ENCODE results near the gene PI4KA. TPM values are rescaled to one million over a fixed set of nuclear protein-coding genes. Genes with fewer than 3 reads are reported as not detected.
"Not testable (repeated sequence)": the region's sequence is repeated elsewhere in the genome, so short reads cannot be mapped to it uniquely, and the experiment has no call there.

Gene PI4KA
- total RNA-seq, 1 donor from 2014 or later: 21.2 TPM

DNA sequence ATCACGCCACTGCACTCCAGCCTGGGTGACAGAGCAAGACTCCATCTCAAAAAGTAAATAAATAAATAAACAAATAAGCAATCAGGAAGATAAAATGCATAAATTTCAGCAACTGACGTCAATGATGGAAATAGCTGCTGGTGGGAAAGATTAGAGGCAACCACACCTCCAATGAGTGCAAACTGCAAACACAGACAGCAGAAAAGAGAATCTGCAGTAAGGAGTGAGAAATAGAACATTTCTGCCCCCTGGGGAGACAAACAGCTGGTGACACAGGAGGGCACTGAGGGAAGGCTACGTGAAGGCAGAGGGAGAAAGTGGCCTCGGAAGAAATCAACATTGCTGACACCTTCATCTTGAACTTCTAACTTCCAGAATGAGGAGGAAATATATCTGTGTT, 6.5 kb downstream of the PI4KA start:
- no peak for DNase-seq (ENCODE audit: low spot score)

DNA sequence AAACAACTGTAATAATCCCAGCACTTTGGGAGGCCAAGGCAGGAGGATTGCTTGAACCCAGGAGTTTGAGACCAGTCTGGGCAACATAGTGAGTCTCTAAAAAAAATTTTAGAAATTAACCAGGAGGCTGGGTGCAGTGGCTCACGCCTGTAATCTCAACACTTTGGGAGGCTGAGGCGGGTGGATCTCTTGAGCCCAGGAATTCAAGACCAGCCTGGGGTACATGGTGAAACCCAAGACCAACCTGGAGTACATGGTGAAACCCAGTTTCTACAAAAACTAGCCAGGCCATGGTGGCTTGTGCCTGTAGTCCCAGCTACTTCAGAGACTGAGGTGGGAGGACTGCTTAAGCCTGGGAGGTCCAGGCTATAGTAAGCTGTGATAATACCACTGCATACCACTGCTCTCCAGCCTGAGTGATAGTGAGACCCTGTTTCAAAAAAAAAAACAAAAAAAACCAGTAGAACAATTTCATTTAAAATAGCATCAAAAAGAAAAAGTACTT, 11.2 kb downstream of the PI4KA start:
- DNase-seq (ENCODE audit: low spot score): no peak

DNA sequence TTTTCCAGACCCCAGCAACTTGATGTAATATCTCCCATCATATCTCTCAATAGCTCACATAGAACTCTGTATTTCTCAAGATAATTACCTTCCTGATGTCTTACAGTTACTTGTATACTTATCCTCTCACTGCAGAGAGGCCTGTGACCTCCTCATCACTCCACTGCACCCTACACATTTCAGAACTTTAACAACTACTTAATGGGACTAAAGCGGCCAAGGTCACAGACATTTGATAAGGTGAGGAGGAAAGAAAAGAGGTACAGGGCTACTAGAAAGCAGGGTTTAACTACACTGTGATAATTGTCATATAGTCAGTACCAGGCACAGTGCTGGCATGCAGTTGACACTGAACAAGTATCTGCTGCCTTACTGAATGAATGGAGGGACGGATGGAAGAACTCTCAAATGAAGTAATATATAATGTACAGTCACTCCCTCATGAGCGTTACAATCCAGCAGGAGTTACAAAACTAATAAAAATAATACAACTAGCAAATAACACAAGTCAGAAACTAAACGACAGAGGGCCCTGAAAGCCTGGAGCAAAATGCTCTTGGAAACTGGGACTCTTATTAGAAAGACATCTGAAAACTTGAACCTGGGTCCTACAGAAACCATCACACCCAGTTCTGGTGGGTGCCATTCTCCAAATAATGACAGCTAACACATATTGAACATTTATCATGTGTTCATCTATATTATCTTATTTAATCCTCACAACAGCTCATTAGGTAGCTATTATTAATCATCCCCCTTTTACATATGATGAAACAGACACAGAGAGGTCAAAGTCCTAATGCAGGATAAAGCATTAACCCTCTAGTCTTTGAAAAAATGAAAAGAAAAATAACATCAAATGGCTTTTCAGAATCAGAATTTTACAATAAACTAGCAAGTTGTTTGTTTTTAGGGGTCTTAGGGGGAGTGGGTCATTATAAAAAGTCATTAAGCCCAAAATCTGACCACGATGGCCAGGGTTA, 14.3 kb downstream of the PI4KA start:
- no peak for DNase-seq (ENCODE audit: low spot score)

DNA sequence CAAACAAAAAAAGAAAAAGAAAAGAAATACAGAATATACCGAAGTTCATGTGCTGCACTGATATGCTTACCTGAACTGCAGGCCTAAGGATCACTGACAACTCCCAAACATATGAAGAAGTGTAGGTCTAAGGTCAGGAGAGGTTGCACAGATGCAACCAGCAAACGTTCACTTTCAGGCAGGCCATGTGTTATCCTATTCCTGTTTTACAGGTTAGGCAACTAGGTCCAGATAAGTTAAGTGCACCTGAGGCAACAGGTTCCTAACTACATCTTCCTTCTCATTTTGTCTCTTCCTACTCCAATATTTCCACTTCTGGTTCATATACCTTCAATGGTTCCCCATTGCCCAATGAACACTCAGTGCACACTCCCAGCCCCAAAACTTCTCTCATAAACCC, 15.1 kb downstream of the PI4KA start:
- DNase-seq (ENCODE audit: low spot score): no peak

DNA sequence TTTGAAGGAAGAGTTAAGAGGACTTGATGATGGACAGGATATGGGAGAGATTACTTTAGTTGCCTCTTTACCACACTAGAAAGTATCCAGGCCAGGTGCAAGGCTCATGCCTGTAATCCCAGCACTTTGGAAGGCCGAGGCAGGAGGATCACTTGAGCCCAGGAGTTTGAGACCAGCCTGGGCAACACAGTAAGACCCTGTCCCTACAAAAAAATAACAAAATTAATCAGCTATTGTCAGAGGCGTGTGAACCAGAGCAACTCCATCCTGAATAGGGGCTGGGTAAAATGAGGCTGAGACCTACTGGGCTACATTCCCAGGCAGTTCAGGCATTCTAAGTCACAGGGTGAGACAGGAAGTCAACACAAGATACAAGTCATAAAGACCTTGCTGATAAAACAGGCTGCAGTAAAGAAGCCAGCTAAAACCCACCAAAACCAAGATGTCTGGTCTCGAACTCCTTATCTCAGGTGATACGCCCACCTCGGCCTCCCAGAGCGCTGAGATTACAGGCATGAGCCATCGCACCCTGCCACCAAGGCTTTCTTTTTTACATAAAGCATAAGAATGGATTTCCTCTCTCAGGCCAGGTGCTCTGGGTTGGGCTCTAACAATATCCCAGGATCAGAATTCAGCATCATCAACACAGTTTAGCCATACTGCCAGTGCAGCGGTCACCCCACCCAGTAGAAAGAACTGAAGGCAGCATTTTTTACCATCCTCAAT, 17.8 kb downstream of the PI4KA start:
- DNase-seq (ENCODE audit: low spot score): no peak

DNA sequence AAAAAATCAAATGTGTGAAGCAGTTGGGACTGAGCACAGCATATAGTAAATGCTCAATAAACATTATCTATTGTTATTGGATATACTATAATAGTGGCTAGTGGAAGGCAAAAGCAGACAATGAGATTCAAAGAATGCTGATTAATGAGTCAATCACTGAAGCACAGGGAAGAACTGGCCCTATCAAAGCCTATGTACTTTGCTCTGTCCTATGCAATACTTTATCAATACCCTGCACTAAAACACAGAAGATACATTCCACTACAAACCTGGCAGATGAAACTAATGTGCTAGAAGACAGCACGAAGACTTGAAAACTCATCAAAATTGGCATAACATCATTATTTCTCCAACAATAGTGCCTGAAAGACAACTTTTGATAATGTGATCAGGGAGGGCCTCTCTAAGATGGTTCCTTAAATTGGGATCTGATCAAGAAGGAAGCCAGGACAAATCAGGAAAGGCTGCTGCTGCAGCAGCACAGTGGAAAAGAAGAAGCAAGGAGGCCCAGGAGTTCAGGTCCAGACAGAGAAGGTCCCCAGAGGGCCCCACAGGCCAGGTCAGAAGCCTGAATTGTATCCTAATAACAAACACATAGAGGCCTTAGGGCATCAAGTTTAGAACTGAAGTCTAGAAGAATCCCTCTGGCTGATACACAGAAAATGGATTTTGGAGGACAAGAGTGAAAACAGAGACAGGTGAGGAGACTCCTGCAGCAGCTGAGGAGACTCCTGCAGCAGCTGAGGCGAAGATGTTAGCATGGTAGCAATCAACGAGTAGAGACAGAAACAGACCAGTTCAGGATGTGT, 18.6 kb downstream of the PI4KA start:
- no peak for DNase-seq (ENCODE audit: low spot score)

DNA sequence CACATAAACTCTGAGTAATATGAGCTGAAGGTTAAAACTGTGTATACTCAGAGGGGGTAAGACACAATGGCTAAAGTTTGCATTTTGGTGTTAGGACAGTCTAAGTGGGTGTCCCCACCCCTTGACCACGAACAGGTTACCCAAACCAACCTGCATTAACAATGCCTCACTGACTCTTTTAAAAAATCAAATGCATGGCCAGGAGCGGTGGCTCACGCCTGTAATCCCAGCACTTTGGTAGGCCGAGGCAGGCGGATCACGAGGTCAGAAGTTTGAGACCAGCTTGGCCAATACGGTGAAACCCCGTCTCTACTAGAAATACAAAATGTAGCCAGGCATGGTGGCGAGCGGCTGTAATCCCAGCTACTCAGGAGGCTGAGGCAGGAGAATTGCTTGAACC, 19.3 kb downstream of the PI4KA start:
- not testable (repeated sequence) for DNase-seq (ENCODE audit: low spot score)

DNA sequence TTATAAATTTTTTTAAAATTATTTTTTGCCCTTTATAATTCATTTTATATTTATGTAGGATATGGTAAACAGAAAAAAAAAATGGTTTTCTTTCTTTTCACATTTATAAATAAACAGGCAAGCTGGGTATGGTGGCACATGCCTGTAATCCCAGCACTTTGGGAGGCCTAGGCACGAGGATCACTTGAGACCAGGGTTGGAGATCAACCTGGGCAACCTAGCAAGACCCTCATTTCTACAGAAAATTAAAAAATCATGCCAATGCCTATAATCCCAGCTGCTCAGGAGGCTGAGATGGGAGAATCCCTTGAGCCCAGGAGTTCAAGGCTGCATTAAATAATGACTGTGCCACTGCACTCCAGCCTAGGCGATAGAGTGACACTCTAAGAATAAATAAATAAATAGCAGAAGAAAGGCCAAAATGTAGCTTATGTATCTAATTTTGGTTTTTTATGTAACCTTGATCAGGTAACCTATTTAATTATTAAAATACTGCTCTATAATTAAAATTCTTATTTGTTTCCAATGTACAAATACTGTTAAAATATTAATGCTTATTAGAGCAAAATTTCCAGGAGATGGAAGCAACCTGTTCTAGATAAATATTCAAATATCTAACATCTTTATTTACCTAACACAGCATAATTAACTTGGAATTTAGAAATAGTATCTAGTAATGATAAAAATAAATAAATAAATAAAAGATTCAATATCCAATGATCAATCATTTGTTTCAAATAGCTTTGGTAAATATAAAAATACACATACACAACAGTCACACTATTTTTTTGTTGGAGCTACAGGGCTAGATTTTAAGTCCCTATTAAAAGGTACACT, 21.4 kb downstream of the PI4KA start:
- DNase-seq (ENCODE audit: low spot score): no peak

DNA sequence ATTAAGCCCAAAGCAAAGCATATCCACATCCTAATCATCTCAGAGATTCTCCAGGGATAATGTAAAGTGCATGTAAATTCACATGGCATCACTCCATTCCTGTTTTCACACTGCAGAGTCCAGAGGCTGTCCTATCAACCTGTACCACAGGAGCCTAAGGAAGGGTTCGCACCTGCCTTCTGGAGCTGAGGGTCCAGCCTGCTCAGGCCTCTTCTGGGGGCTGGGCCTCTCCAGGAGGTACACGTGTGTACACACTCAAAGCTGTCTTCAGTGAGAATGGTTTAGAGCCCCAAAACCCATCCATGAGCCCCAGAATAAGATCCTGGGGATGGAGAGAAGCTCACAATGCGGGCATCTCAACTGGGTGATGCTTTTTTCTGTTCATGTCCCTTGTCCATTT, 23.9 kb downstream of the PI4KA start:
- DNase-seq (ENCODE audit: low spot score): no peak

DNA sequence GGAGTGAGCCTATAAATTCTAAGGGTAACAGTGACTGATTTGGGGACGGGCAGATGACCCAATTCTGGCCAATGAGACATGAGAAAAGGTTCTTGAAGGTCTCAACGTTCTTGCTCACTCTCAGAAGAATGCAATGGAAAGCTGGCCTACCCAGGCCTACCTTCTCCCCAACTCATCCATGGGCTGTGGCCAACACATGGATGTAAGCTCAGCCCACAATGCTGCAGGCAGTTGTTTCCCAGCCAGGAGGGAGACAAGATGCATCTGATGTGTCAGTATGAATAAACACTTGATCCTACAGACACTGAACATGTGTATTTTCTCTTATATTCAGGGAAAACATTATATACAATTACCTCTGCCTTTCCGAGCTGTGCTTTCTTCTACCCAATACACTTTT, 24.4 kb downstream of the PI4KA start:
- no peak for DNase-seq (ENCODE audit: low spot score)

DNA sequence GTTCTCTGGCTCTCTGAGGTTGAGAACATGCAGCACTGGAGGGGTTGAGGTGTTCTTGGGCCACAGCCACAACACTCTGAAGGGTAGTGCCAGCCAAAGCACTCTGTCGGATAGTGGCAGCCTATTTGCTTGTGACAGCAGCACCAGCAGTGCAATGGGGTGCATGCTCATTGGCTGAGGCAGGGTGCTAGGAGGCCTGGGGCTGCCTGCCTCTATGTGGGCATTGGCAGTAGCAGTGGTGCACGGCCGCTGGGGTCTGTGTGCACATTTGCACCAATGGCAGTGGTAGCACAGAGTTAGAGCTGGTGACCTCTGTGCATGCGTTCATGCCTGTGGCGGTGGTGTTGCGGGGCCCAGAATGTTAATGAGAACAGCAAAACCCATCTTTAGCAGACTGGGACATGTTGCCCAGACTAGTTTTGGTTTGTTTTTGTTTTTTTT, 25.4 kb downstream of the PI4KA start:
- no peak for DNase-seq (ENCODE audit: low spot score)

DNA sequence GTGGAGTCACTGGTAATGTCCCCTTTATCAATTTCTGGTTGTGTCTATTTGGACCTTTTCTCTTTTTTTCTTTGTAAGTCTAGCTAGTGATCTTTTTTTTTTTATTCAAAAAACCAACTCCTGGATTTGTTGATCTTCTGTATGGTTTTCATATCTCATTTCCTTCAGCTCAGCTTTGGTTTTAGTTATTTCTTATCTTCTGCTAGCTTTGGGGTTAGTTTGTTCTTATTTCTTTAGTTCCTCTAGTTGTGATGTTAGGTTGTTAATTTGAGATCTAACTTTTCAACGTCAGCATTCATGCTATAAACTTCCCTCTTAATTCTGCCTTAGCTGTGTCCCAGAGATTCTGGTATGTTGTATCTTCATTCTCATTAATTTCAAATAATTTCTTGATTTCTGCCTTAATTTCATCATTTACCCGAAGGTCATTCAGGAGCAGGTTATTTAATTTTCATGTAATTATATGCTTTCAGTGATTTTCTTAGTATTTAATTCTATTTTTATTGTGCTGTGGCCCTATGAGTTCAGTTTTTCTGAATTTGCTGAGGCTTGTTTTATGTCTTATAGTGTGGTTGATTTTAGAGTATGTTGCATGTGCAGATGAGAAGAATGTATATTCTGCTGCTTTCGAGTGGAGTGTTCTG, 29.0 kb downstream of the PI4KA start:
- DNase-seq (ENCODE audit: low spot score): no peak

DNA sequence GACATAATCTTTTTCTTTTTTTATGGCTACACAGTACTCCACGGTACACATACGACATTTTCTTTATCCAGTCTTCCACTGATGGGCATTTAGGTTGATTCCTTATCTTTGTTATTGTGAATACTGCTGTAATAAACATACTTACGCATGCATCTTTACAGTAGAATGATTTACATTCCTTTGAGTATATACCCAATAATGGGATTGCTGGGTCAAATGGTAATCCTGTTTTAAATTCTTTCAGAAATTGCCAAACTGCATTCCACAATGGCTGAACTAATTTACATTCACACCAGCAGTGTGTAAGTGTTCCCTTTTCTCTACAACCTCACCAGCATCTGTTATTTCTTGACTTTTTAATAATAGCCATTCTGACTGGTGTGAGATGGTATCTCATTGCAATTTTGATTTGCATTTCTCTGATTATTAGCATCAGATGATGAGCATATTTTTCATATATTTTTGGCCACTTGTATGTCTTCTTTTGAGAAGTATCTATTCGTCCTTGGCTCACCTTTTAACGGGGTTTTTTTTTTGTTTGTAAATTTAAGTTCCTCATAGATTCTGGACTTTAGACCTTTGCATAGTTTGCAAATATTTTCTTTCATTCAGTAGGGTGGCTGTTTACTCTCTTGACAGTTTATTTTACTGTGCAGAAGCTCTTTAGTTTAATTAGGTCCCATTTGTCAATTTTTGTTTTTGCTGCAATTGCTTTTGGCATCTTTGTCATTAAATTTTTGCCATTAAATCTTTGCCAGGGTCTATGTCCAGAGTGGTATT, 32.0 kb downstream of the PI4KA start:
- DNase-seq (ENCODE audit: low spot score): not testable (repeated sequence)

DNA sequence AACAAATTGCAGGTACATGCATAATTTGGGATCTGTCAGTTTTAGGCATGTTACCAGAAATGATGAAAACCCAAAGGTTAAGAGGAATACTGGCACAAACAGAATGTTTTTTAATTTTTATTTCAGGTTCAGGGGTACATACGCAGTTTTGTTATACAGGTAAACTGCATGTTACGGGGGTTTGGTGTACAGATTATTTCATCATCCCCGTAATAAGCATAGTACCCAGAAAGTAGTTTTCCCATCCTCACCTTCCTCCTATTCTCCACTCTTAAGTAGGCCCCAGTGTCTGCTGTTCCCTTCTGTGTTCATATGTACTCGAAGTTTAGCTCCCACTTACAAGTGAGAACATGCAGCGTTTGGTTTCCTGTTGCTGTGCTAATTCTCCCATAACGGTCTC, 33.0 kb downstream of the PI4KA start:
- no peak for DNase-seq (ENCODE audit: low spot score)

DNA sequence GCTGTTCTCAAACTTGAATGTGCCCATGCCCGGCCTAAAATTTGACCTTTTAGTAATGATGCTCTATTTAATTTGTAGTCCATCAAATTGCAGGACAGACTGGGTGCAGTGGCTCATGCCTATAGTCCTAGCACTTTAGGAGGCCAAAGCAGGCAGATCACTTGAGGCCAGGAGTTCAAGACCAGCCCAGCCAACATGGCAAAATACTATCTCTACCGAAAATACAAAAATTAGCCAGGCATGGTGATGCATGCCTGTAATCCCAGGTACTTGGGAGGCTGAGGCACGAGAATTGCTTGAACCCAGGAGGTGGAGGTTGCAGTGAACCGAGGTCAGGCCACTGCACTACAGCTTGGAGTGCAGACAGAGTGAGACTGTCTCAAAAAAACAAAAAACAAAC, 33.4 kb downstream of the PI4KA start:
- DNase-seq (ENCODE audit: low spot score): not testable (repeated sequence)

DNA sequence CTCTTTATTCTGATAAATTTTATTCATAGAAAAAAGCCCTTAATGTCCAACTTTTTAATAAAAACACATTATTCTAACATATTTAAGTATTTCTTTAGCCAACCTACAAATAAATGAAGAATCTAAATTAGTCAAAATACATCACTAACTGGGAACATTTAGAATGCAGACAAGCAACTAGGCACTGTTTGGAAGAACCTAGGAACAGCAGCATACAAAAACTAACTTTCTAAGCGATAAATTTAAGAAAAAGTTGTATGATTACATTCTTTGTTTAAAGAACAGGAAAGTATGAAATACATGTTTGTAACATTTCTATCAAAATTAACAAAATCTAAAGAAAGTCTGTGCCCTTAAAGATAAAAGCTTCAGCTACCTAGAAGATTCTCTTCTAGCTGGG, 35.3 kb downstream of the PI4KA start:
- DNase-seq (ENCODE audit: low spot score): no peak

DNA sequence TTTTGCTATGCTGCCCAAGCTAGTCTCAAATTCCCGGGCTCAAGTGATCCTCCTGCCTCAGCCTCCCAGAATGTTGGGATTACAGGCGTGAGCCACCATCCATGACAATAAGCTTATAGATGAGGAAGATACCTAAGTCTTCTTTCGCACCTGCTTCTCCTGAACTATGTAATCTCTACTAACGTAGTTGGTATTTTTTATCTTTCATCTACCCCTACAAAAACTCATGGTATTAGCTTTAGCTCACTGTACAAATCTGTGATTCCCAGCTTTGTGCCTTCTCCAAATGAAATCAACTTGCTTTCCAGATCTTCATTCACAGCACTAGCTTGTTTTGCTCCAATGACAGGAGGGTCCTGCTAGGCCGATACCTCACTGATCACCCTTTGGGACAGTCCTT, 36.4 kb downstream of the PI4KA start:
- DNase-seq (ENCODE audit: low spot score): no peak

DNA sequence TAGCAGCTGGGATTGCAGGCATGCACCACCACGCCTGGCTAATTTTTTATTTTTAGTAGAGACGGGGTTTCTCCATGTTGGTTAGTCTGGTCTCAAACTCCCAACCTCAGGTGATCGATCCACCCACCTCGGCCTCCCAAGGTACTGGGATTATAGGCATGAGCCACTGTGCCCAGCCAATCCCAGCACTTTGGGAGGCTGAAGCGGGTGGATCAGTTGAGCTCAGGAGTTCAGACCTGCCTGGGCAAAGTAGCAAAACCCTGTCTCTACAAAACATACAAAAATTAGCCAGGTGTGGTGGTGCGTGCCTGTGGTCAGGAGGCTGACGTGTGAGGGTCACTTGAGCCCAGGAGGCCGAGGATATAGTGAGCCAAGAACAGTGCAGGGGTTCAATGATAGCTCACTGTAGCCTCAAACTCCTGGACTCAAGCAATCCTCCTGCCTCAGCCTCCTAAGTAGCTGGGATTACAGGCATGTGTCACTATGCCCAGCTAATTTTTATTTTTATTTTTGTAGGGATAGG, 36.8 kb downstream of the PI4KA start:
- not testable (repeated sequence) for DNase-seq (ENCODE audit: low spot score)

DNA sequence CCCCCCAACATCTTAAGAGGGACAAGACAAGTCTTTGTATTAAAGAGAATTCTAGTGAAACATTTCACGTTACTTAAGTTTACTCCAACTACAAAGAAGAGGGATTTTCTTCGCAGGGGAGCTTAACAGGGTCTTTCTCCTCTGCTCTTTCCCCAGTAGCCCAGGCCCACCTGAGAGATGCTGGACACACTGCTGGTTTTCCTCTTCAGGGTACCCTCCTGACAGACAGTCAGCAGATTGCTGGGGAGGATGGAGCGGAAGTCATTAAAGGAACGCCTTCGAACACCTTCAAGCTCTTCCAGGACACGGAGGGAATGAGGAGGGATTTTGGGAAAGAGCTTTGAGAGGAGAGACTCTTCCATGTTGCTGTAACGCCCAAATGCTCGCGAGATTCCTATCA, 39.1 kb downstream of the PI4KA start:
- DNase-seq (ENCODE audit: low spot score): no peak
